Left forelimb (tissue), 1 donor: ENCODE results near the gene PPFIBP2.

ENCODE experiments used
- DNase-seq: peaks from one replicate; pipeline ENCODE4 v3.0.0-alpha.2; 2018; ENCODE audit warnings: low spot score

The PPFIBP2 gene

DNA sequence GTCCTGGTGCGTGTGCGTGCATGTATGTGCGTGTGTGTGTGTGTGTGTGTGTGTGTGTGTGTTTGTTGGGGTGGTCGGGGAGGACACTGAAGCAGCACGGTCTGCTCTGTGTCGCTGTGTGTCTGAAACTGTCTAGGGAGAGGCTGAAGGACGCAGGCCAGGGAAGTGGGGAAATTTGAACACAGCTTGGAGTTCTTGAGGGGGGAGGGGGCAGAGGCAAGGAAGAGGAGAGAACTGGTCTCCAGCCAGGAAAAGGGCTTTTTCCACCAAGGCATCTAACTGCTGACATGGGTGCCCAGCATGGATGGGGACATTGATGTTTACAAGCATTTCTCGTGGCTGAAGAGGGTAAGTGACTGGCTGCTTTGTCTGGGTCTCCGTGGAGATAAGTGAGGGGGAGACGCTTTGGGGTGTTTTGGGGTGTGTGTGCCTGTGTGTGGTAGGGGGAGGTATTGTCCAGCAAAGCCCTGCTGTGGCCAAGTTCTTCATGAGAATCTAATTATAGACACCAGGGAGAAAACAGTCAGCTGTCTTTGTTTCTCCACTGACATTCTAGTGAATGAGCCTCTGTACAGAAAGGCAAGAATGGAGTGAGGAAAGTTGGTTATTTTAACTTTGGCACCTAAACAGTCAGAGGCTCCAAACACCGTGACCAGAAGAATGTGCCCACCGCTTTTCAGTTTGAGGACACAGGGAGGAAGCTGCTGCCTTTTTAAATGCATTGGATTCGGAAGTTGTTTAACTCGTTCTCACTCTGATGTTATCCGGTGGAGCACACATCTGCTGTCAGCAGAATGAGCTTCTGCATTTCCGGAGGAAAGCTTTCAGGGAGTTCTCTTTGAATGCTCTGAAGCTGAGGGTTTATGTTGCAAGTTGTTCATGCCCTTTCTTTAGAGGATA is 63.7 kb downstream of the PPFIBP2 start:
- no peak for DNase-seq

DNA sequence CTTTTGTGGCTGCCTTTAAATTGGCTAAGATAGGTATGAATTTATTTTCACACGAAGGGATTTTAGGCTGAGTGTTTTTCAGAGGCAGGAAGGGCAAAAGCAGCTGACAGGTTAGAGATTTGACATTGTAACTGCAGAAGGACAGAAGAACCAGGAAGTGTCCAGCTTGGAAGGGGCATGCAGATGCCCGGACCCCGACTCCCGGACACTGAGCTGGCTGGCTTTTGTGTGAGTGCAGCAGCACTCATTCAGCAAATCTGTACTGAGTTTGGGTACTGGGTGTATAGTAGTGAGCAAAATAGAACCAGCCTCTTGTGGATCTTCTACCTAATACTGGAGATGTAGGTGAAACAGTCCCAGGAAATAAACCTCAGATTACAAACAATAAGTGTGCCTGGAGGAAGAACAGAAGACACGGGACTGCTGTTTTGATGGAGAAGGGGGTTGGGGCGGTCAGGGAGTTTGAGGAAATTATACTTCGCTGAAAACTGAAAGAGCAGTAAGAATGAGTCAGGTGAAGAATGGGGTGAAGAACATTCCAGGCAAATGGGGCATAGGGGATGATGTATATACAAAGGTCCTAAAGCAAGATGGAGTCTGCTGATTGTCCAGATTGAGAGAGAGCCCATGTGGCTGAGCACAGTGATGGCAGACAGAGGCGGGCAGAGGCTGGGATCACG is 64.6 kb downstream of the PPFIBP2 start:
- DNase-seq, result no peak

DNA sequence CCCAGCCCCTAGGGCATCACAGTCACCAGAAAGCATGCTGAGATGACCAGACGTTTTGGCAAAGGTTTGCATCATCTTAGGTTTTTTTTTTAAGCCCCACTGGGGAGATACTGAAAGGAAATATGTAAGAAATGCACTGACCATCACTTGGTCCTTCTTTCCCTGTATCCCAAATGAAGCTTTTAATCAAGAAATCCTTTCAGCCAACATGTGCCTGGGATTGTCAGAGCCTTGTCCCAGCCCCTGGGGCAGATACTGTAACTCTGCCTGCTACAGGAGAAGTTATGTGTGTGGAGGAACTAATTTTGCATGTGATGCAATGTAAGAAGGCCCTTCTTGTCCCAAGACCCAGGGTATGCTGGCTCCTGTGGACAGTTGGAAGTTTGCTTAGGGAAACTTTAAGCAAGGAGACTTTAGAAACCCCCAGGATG is 65.6 kb downstream of the PPFIBP2 start:
- no peak for DNase-seq

DNA sequence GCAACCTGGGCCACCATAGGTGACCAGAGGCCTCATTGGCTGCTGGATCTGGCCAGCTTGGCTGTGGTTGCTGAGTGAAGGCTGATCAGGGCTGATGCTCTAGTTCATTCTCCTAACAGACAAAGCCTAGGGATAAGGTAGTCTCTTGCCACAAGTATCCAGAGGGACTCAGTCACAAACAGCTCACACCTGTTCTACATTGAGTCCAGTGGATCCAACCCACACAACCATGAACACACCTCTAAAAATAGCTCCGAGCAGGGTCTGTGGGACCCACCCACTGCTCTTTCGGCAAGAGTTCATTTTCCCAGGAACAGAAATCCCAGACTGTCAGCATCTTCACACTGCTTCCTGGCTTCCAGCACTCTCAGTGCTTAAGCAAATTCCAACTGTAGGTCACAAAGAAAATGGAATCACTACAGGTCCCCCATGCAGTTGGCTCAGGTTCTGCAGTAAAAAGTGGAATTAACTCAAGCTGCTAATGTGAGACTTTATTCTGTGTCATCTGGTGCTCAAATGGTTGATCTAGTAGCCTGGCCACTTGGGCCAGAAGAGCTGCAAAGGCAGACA is 67.3 kb downstream of the PPFIBP2 start:
- DNase-seq, result no peak

DNA sequence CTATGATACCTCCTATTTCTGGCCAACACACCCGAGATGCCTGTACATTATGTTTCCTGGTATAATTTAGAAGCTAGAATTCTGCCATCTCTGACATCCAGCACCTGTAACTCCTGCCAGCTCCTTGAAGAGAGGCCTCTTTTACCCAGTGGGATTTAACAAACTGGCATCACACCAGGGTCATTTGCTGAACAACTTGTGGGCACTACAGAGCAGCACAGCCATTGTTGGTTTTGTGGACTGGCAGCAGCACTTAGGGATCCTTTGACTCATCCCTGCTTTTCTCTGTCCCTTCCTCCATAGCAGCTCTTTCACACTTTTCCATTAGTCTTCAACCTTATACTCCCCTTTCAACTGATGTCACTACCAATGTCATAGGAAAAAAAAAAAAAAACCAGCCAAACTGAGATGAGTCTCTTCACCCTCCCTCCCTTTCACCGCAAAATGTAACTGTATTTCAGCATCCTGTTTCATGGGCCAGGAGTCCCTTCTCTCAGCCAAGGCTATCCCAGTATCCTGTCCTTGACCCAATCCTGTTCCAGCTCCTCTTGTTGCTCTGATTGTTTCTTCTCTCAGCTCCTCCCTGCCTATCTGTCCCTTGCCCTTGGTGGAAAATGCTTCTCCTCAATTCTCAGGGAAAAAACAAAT is 68.7 kb downstream of the PPFIBP2 start:
- no peak for DNase-seq

DNA sequence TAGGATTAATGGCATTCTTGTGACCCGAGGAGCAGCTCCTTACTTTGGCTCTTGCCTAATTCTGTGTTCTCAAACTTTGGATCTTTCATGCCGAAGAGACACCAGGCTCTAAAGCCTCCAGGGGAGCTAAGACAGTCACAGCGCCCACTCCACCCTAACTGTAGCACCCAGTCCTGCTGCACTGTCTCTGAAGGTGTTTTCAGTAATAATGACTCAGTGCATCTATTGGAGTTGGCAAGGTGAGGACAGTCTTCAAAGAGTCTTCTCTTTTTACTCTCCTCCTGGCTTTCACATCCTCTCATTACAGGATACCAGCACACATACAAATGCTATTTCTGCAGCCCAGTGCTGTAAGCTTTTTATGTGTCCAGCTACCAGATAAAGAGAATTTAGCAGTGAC is 69.4 kb downstream of the PPFIBP2 start:
- DNase-seq, result no peak

DNA sequence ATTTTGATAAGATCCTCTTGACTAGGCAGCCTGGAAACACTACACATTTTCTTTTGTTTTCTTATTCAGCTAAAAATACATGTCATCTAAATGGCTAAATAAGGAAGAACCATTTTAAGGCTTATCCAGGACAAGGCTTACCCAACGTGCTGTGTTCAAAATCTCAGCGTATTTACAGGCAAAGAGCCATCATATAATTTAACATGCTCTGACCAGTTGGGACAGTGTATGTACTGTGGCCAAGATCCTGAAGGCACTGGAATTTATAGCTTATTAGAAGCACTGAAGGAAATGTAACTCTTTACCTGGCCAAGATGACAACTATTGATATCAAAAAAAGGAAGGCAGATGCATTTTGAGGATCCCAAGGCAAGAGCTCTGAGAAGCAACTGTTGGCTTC is 71.1 kb downstream of the PPFIBP2 start:
- no peak for DNase-seq

DNA sequence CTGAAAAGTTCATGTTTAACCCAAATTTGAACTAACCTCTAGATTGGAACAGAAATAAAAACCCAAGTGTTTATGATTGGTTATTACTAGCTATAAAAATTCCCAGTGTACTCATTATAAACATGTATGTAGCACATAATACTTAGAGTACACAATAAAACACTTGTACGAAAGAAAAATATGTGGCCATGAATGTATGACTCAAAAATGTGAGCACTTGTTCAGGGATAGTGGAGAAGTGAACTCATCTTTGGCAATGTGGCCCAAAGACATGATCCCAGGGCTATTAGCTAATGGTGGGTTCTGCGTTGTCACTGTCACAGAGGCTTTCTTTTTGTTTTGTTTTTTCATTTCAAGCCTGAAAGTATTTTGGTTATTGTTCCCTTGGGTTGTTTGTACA is 72.0 kb downstream of the PPFIBP2 start:
- no peak for DNase-seq

DNA sequence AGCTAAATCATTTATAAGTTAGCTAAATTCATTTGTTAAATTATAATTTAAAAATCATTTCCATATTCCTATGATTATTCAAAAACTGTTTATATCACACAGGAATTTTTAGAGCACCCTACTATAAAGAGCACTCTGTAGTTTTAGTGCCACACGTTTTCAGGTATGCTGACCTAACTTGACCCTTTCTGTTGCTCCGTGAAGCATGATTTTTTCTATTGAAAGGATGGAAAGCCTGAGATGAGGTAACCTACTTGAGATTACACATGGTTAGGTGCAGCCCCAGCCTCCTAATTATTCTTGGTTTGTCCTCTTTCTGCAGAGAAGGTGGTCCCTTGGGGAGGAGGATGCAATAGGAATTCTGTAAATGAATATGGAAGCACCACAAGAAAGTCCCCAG is 72.6 kb downstream of the PPFIBP2 start:
- no peak for DNase-seq

DNA sequence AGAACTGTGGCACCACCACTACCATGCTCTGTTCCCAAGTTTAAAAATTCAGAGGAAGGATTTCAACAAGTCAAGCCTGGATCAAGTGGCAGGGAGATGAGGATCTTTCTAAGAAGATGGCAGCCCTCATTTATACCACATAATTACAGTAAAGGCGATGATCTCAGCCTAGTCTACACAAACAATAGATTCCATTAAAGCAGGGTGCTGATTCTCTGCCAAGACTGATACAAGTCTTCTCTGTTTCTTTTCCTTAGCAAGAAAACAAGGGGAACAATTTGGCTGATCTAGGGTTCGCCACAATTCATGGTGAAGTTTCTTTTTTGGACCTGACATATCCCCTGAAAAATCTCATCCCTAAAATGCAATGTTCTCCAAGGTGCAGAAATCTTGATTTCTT is 73.9 kb downstream of the PPFIBP2 start:
- DNase-seq, result no peak

DNA sequence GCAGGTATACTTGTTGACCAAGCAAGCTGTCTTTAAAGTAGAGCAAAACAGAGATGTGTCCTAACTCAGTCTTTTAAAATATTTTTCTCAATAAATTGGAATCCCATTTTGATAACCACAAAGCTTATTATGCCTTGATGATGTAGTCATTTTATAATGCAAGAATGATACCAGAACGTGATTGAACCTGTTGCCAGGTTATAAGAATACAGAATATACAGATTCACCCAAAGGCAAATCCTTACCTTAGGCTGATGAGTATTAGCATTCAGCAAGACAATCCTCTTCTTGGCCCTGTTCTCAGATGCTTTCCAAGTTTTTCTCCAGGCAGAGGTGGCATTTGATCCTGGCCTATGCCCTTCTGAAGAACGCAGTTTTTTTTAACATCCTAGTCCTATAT is 76.1 kb downstream of the PPFIBP2 start:
- no peak for DNase-seq

DNA sequence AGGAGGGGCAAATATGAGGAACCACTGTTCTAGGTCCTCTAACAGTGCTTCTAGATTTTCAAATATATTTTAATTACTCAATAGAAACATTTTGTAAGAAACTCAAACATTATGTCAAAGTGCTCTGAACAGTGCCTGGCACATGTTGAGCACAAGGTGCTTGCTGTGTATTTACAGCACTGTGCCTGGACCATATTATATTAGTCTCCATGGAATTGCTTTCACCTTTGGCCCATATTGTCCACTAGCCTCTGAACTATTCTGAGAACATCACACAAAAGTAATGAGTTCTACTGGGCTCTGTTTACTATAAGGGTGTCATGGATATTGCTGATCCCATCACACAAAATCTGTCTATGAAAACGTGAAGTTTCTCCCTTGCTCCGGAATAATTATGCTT is 76.7 kb downstream of the PPFIBP2 start:
- no peak for DNase-seq

DNA sequence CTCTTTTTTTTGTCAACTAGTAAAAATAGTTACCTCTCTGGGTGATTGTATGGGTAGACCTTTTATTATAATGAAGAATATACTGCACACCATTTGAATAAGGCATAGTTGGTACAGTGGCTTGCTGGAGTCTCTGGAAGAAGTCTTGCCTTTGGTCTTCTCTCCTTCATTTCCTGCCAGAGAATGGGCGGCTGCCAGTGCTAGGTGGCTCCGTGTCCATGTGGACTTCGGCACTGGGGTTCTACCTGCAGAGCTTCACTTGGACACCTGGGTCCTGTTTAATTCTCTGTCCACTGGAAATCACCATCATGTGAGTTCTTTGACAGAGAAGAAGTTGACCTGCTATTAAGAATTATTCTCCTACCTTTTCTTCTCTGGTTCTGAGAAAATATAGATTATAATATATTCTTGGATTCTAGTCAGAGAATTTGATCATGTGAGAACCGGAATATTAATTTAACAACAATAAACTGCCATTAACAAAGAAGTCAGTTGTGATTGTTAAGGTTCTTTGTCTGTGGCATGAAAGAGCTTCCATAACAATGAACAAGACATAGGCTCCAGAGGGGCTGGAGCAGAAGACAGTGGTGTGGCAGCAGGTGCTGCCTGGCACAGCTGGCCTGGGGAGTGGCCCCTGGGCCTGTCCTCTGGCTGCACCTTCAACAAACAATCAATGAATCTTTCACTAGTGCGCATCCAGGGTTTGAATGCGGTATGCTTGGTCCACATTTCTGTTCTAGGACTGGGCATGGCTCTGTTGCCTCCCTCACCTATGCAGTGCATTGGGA is 77.5 kb downstream of the PPFIBP2 start:
- DNase-seq, result no peak

DNA sequence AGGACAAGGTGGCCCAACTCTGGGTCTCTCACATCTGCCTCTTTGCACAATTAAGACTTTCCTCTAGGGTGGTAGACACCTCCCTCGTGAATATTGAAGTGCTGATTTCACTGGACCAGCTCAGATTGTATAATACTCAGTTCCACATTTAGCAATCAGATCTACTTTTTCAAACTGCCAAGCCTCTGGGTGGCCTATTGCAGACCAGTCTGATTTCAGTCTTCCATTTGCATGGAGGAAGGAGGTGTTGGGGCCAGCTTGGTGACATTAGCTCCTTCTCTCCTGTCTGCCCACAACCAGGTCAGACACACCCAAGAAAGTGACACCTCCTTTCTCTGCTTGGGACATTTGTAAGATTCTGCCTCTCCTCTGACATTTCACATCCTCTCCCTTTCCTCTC is 78.2 kb downstream of the PPFIBP2 start:
- no peak for DNase-seq

DNA sequence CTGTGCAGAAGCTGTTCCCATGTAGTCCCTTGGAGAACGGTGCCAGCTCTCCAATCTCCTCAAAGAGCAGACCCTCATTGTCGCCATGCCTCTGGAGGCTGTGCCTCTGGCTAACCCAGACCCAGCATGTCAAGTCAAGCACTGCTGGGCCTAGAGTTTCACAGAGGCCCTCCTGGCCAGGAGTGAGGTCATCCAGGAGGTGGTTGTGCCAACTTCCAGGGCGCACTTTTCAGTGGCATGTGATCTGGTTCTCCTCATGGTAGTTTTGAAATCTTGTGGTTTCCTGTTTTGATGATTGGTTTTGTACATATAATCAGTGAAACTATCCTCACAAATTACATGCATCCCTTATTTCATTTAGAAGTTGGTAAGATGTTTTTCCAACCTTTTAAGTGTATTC is 78.9 kb downstream of the PPFIBP2 start:
- DNase-seq, result no peak

DNA sequence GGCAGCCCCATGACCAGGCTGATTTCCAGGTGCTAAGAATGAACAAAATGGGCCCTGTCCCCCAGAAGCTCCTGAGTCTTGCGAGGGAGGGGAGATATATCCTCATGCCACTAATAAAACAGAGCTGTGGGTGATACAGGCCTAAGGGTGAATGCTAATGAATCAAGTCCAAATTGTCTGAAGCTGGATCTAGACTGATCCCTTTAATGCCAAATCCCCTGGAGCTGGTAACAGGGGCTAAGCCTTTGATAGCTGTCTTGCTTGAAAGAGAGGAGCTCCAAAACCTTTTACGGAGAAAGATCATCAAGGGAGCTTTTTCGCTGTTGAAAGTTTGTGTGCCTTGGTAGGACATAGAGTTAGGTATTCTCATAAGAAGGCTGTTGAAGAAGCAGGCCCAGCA is 79.7 kb downstream of the PPFIBP2 start:
- DNase-seq, result no peak

DNA sequence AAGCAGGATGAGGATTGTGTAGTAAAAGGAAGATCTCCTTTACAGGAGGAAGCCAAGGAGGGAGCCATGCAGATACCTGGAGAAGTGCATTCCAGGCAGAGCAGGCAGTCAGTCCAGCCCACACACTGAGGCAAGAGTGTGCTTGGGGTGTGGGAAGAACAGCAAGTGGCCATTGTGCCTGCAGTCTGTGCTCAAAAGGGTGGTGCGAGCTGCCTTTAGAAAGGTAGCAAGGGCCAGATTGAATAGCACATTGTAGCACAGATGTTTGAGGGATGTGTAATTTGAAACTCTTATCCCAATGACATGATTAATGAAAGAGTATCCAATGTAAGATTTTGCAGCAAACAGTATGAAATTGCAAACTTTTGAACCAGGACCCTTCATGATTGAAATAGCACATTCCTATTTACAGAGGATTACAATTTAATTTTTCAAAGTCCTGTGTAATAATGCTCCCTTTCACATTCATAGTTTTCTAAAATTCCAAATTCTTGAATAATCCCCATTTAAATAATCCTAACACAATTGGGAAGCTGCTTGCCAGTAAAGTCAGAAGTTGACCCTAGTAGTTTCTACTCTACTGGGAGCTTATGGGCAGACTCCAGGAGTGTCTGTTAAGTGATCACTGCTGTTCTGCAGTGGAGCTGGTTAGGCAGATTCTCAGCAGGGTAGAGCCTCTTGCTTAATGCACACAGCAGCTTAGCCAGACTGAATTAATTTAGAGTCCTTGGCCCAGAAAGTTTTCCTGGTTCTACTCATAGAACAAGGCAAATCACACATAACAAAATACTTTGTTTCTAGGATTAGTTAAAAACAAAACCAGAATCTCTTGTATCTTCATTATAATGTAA is 81.4 kb downstream of the PPFIBP2 start:
- no peak for DNase-seq

DNA sequence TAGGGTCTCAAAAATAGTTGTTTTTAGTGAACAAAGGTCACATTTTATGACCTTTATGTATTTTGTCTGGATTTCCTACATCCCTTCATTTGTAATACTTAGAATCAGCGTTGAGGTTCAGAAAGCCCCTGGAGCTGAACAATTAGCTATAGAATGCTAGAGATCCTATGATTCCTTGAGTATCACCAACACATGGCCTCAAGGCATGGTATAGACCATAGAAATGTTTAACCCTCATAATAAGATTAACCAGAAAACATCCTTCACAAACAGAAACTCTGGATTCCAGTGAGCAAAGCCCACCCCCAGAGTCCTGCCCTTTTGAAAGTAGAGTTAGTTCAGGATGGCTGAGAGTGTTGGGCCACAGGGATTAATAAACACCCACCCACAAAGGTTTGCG is 82.2 kb downstream of the PPFIBP2 start:
- no peak for DNase-seq

DNA sequence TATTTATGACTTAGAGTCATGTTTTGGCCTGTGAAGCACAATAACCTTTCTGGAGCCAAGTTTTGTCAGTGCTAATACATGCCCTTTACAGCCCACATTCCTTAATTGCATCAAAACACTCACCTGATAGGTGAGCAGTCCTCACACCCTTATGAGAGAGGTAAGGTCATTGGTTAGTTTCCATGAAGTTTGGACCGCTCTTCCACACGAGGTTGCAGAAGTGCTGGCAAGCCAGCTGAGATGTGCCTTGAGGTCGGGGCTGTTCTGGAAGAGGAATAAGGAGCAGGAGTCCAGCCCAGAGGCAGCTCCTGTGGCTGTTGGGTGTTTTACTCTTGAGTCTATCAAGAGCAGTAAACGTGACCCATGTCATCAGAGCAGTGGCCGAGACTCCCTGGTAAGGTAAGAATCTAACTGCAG is 83.2 kb downstream of the PPFIBP2 start:
- no peak for DNase-seq

DNA sequence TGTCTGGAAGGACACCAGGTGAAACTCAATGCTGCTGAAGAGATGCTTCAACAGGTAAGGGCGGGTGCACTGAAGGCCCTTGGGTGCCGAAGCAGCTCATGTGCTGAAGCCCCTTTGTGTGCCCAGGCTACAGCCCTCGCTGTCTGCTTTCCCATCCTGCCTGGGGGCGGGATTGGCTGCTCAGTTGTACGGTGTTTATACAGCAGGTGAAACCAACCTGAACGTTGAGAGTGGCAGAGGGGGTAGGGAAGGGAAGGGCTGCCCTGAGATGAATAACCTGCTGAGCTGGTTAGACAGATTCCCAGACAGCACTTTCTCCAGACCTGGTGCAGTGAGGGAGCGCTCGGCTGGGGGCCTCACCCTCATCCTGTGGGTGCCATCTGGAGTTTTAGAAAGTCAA is 83.8 kb downstream of the PPFIBP2 start:
- DNase-seq, result no peak

DNA sequence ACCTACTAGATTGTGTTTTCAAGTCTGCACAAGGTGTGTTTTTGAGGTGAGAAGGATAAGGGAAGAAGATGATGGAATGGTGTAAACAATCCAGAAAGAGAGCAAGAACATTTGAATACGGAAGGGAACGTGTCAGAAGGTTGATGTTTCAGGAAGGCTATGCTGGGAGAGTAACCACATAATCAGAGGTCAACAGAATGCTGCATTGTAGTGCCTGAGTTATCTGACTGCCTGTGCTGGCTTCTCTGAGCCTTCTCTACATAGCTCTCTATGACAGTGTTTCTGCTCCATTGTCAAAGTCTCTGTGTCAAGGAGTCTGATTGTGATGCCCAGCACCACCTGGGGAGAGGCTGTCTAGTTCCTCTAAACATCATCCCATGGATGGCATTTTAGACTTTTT is 85.4 kb downstream of the PPFIBP2 start:
- no peak for DNase-seq
